DLD1 (cell line): ENCODE data around the gene SLC36A2.
"Not testable (repeated sequence)": the region's sequence is repeated elsewhere in the genome, so short reads cannot be mapped to it uniquely, and the experiment has no call there.

ENCODE experiments used
- in situ Hi-C: cut with HindIII; loops from 2 replicates; pipeline ENCODE4 v1.10.0; 2017; ENCODE audit warnings: low sequenced_read_pairs

The SLC36A2 gene

DNA sequence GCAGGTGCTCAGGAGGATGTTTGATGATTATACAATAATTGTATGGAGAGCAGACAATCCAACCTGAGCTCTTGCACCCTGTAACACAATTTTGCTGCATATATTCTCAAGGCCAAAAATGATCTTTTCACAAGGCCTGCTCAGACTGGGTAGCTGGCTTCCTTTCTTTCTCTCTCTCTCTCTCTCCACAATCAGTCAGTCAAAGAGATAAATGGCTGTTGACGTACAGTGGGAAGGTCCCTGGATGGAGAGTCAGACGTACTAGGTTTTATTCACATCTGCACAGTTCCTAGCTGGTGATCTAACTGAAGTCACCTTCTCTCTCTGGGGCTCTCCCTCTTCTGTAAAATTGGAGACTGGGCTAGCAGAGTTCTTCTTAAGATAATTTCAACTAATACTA, 19.8 kb downstream of the SLC36A2 start:
- in situ Hi-C loops = no loop called here

DNA sequence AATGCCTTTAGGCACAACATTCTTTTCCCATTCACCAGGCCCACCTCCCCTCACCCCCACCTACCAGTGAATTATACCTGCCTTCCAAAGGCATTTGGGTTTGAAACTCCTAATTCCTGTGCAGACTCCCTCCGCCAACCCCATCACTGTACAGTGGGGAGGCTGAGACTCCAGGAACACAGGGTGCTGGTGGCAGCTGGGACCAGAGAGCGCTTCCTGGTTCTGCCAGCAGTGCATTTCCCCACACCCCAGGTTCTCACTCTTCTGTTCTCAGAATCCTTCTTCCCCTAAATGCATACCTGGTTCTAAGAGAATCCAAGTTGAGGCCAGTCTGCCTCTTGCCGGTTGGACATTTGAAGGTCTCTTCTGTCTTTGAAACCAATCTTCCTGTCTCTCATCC, 21.1 kb downstream of the SLC36A2 start:
- in situ Hi-C loops = no loop called here

DNA sequence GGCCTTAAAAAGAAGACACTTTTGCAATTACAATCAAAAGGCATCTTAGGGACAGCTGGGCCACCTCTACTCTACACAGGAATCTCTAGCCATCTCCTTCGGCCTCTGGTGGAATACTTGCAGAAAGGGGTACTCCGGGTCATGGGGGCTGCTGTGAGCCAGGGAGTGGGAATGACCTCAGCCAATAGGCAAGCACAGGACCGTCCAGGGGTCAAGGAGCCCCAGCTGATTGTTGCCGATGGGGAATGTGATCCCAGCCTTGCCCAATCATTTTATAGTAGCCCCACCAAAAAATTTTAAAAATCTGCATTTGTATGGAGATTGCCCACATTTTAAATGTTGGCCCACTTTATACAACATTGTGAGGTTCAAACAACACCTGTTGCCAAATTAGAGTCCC, 26.9 kb downstream of the SLC36A2 start:
- in situ Hi-C loops = no loop called here

DNA sequence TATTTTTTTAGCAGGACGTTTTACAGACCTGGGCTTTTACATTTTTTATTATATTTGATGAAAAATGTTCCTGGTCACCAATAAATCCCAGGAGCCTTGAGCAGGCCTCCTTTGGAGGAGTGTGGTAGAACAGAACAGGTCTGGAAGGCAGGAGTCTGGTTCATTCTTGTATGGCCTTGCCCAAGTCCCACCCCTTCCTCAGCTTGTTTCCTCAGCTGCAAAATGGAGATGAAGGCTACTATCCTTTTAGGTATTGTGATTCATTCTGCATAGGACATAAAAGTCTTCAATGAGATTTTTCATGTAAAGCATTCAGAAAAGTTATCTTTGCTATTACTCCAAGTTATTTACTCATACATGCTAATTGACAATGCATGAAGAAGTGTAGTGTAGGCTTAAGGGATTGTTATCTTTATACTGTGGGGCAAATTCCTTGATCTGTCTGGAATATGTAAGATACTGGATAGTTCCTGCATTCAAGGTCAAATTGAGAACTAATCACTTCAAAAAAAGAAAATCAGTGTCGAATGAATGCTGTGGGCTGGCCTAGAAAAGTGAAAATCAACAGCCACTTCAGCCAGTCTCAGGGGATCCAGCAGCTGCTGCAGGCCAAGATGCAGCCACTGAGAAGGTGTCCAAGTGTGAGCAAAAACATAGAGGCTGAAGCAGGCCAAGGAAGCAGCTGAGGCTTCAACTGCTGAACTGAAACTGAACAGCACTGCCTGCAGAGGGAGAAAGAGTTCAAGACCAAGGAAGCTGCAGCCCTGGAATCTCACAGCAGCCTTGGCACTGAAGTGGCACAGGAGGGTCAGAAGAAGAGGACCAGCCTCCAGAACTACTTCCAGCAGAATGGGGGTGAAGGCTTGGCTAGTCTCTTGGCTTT, 28.3 kb downstream of the SLC36A2 start:
- in situ Hi-C loops = no loop called here

DNA sequence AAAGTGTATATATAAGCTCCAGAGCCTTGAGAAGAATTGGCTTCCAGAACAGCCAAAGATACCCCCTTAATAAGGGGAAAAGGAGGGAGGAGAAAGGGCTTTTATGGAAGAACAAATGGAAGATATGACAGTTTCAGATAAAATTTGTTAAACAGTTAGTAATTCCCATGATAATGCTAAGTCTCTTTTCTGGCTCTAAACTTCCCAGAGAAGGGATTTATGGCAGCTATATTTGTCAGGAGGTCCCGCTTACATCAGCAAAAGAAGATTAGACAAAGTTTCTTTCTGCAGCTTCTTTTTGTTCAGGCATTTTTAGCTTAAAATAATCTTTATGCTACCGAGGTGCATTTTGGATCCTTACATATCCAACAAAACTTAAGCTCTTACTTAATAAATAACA, 29.5 kb downstream of the SLC36A2 start:
- in situ Hi-C loops = no loop called here

DNA sequence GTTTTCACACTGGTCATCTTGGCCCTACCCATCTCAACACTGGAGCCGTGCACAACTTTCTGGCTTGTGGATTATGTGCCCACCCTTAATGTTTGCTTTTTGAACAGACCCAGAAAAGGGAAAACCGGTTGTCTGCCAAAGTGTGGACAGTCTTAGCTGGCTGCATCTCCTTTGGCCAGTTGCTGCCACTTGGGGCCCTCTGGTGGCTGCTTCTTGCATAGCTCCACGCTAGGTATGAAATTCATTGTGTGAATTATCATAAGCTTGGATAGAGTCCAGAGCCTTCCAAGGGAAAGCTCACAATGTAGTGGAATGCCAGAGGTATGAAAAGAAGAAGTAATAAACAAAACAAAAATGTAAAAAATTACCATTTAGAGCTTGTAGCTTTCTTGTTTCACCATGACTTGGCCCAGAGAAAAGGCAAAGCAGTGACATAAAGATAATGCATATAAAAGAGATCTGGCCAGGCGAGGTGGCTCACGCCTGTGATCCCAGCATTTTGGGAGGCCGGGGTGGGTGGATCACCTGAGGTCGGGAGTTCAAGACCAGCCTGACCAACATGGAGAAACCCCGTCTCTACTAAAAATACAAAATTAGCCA, 31.3 kb downstream of the SLC36A2 start:
- in situ Hi-C loops = no loop called here

DNA sequence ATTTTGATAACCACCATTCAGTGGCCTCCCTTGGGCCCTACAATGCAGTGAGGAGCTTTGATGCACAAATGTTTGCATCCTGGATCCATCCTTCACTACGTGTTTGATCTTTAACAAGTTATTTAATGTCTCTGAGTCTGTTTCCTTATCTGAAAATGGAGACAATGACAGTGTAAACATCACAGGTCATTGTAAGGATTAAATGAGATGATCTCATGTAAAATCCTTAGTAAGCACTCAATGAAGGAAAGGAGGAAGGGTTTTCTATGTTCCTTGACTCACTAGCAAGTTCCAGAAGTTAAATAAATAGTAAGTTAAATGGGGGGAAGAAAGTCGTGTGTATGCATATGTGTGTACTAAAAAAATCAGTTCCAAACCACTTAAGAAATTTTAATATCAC, 34.0 kb downstream of the SLC36A2 start:
- in situ Hi-C loops = no loop called here

DNA sequence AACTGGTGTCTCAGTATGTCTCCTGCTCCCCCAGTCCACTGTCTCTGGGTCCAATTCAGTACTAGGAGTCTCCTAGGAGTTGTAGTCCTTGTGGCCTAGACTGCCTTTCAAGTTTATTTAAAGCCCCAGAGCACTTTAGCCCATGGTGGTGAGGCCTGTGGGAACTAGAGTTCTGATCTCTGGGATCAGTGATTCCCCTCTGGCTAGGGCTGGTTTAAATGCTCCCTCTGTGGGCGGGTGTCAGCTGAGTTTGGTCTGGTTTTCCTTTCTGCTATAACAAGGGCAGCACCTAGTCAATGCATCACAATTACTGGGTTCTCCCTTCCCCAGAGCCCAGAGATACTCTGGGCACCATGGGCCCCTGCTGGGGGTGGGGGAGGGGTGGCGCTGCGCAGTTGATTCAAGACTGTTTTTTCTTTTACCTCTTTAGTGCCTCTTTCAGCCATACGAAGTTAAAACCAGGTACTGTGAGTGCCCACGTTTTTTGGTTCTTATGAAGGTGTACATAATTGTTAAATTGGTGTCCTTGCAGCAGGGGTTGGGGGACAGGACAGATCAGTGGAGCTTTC, 34.5 kb downstream of the SLC36A2 start:
- in situ Hi-C loops = no loop called here

DNA sequence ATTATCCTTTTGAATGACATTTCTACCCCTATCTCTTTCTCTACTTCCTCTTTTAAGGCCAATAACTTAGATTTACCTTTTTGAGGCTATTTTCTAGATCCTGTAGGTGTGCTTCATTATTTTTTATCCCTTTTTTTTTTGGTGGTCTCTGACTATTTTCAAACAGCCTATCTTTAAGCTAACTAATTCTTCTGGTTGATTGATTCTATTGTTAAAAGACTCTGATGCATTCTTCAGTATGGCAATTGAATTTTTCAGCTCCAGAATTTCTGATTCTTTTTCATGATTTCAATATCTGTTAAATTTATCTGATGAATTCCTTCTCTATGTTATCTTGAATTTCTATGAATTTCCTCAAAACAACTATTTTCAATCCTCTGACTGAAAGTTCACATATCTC, 36.4 kb downstream of the SLC36A2 start:
- in situ Hi-C loops = no loop called here

DNA sequence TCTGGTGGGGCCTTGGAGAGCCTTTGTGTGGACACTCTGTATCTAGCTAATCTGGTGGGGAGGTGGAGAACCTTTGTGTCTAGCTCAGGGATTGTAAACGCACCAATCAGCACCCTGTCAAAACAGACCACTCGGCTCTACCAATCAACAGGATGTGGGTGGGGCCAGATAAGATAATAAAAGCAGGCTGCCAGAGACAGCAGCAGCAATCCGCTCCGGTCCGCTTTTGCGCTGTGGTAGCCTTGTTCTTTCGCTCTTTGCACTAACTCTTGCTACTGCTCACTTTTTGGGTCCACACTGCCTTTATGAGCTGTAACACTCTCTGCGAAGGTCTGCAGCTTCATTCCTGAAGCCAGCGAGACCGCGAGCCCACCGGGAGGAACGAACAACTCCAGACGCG, 37.5 kb downstream of the SLC36A2 start:
- in situ Hi-C loops = not testable (repeated sequence)

DNA sequence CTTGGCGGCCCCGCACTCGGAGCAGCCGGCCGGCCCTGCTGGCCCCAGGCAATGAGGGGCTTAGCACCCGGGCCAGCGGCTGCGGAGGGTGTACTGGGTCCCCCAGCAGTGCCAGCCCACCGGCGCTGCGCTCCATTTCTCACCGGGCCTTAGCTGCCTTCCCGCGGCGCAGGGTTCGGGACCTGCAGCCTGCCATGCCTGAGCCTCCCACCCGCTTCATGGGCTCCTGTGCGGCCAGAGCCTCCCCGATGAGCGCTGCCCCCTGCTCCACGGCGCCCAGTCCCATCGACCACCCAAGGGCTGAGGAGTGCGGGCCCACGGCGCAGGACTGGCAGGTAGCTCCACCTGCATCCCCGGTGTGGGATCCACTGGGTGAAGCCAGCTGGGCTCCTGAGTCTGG, 38.1 kb downstream of the SLC36A2 start:
- in situ Hi-C loops = not testable (repeated sequence)

DNA sequence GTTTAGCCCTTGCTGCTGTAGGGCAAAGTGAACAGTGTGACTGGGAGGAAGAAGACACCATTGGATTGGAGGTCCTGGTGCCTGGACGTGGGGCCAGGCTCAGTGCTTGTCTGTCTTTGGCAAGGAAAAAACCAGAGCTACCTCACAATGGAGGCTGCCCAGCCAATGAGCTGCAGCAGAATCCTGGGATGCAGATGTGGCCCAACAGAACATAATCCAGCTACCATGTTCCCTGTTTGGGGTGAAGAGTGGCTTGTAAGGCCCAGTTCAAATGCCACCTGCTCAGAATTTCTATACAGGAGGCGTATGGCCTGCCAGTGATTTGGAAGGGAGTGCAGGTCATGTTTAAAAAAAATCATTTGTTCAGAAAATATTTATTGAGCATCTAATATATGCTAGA, 43.7 kb downstream of the SLC36A2 start, which contains the start of gene SLC36A3:
Gene SLC36A3 (minus strand): TSS at position 101 of the 400 bp plus-strand sequence. CDS start 412 bp downstream, outside the sequence.
- in situ Hi-C loops = no loop called here

DNA sequence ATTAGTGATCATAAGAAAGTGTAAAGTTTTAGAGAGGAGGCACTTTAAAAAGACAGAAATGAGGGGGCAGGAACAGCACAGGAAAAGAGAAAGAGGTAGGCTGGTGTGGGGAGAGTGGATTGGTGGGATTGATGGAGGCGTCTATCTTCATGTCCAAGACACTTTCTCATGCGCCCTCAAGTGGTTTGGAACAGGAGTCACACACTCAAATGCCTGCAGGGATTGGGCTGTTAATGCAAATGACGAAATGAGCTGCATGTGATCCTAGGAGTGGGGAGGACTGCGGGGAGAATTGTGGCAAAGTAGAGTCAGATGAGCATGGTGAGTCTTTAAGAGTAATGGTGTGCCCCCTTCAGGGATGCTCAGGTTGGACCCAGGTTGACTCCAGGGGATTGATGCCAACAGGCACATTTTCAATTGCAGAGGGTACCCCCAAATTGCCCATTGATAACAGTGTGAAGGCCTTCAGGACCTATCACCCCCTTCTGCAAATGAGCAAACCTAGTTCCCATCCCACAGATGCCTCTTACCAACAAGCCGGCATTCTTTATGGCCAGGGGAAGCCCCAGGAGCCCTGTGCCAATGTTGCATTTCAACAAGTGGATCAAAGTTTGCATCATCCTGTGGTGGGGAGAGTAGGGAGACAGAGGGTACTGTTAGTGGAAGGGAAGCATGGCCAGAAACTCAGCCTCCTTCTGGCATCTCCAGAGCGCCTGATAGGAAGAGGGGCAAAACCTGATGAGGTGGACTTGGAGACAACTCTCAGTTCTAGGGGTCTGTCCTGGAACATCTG, 49.1 kb downstream of the SLC36A2 start:
- in situ Hi-C loops = no loop called here

DNA sequence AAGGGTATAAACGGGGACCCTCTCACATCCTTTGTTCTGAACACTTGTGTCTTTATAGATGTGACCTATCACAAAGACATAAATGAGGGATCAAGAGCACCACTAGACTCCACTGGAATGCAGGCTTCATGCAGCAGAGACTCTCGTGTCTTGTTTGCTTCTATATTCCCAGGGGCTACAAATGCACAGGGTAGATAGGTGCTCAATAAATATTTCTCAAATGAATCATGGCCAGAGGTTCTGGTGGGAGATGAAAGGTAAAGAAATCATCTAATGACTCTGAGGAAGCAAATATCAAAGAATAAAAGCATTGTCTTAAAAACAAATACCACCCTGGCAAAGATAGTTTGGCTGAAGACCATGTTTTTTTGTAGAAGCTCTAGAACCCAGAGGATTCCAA, 50.4 kb downstream of the SLC36A2 start:
- in situ Hi-C loops = no loop called here

DNA sequence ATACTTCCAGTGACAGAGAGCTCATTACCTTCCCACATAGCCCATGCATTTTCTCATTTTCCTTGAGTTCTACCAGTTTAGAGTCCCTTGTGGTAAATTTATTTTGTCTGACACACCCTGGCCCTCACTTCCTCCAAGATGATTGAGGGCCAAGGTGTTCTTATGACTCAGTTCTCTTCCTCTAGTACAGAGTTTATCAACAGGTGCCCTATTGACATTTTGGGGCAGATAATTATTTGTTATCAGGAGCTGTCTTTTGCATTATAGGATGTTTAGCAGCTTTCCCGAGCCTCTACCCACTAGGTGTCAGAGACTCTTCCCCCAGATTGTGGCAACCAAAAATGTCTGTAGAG, 50.9 kb downstream of the SLC36A2 start:
- in situ Hi-C loops = no loop called here

DNA sequence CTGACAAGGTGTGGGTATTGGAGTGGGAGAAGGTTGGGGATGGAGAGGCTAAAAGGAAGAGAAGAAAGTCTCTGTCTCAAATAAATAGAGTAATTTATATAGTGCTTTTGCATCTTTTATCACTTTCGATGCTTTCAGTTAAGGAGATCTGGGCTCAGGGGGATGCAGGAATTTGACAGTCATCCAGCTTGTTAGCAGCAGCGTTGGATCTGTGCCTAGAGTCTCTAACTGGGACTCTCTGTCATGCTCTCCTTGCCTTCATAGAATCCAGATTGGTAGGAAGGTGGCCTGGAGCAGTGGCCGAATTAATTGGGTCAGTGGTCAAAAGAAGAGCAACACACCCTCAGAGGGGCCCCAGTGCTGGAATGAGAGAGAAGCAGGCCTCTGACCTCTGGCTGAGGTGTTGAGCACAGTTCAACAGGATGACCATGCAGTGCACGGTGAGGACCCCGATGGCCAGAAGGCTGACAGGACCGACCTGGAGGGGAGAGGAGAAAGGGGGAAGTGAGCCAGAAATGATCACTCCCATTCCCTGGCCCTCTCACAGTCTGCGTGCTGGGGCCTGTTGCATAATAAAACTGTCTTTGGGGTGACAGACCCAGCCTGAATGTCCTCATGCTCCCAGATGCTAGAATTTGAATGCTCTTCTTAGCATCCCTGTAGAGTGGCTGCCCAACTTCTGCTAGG, 51.4 kb downstream of the SLC36A2 start:
- in situ Hi-C loops = no loop called here

DNA sequence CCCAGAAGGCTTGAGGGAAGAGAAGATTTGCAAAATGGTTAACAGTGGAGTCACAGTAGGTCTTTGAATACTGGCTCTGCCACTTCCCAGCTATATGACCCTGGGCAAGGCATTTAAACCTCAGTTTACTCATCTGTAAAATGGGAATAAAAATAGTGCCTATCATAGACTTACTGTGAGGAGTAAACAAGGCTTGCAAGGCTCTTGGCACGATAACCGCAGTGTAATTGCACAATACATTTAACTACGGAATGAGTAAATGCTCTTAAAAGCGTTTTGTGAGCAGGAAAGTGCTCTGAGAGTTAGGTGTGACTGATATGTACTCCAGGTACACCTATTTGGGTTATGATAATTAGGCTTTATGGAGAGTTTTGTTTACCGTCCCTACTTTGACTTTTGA, 52.2 kb downstream of the SLC36A2 start:
- in situ Hi-C loops = no loop called here

DNA sequence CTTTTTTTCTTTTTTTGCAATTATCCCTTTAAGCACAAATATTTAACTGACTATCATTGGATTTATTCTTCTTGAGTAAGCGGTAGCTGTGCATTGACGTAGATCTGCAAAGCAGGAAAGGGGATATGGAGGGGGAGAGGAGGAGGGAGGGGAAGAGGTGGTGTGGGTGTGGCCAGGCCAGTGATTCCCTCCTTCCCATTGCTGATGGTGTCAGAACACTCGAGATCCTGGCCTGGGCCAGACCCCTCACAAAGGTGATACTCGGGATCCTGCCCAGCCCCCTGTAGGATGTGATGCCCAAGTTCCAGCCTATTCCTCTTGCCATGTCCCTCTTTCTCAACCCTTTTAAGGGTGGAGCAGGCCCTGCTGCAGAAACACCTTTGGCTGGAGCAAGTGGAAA, 53.7 kb downstream of the SLC36A2 start:
- in situ Hi-C loops = no loop called here

DNA sequence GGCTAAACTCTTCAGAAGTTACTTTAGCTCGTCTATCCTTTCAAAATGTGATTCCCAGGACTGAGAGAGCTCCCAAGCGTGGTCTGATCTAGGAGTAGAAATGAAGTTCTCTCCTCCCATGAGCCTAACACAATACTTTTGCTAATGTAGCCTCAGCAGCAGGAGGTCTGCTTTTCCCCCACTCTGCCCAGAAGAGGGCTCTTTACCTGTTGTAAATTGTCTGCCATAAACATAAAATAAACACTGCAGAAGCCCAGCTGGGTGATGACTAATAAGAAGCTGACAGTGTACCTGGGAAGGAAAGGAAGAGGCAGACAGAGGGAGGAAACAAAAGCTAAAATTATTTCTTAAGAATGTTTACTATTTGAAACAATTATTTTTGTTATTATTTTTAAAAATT, 59.2 kb downstream of the SLC36A2 start:
- in situ Hi-C loops = no loop called here

DNA sequence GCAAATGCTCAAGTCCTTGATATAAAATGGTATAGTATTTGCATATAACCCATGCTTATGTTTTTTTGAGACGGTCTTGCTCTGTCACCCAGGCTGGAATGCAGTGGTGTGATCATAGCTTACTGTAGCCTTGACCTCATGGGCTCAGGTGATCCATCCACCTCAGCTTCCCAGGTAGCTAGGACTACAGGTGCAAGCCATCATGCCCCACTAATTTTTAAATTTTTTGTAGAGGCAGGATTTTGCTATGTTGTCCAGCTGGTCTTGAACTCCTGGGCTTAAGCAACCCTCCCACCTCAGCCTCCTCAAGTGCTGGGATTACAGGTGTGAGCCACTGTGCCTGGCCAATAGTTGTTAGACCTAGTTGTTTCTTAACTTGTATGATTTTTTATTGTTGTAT, 61.1 kb downstream of the SLC36A2 start:
- in situ Hi-C loops = no loop called here

DNA sequence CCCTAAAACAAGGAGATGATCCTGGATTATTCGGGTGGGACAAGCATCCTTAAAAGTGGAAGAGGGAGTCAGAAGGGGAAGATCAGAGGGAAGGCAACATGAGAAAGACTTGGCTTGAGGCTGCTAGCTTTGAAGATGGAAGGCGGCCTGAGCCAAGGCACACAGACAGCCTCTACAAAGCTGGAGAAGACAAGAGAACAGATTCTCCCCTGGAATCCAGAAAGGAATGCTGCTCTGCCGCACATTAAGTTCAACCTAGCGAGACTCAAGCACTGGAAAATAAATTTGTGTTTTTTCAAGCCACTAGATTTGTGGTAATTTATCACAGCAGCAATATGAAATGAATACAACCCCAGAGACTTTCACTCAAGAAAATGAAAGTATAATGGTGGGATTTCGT, 61.7 kb downstream of the SLC36A2 start:
- in situ Hi-C loops = no loop called here
